Heart left ventricle (tissue), 13 donors: ENCODE measurements around the gene LRP1.

Experiments used
- POLR2A ChIP-seq, 2 donors: fragments of 450-650 bp; IDR thresholded peaks; one replicate each; pipeline ENCODE4 v1.6.1; 2017; ENCODE audit warnings: antibody characterized with exemption in 2 of 2, mild to moderate bottlenecking in 2 of 2, moderate library complexity in 2 of 2
- TF ChIP-seq, protein P1 (sequence below), 12 donors: fragments of 200-600 bp; sonication (generic) in 4 of 12; IDR thresholded peaks; one replicate each; pipeline versions ENCODE4 v1.5.0 to v1.8.0; 2018 to 2022; ENCODE audit warnings: antibody characterized with exemption in 12 of 12, mild to moderate bottlenecking in 5 of 12
- donor health status: ischemic (EF 13 %, LVEDD 7.1; RV severe dilation, severe dysfunction).
- donor health status: DM: no; HTN: yes; CAD: no.
- donor health status: DM: no; HTN: no; CAD: no.
- donor health status: ischemic (EF 25% LVEDD 6.9; RV normal size, moderate dysfunction).
- donor health status: ischemic (EF 25% LVEDD 5.7; RV mildly dilated, moderate dysfunction).
- donor health status: ischemic (EF 35%, LVEDD 5.7; RV mildly dilated, moderate dysfunction).
- donor health status: nonischemic (EF 11% LVEDD 7.7; RV severe dilation, severe dysfunction).
- donor health status: DM: yes; HTN: yes; CAD: no.
- donor health status: PGD.
- donor health status: ischemic (EF 29% LVEDD 5.4; RV normal size, mild dysfunction).
- donor health status: nonischemic (EF 23%, LVEDD 6.1; RV moderate dilation, normal function).

DNA sequence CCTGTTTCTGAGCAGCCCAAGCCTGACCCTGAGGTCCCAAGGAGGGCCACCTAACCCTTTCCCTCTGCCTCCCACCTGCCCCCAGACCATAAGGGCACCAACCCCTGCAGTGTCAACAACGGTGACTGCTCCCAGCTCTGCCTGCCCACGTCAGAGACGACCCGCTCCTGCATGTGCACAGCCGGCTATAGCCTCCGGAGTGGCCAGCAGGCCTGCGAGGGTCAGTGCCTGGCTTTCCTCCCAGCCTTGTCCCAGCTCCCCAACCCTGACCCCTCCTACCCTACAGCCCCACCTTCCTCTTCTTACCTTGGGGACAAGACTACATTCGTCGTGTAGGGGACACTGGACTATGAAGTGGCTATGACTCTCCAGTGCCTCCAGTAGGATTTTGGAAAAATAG is 52.8 kb downstream of the LRP1 start:
- TF ChIP-seq, protein P1, sequence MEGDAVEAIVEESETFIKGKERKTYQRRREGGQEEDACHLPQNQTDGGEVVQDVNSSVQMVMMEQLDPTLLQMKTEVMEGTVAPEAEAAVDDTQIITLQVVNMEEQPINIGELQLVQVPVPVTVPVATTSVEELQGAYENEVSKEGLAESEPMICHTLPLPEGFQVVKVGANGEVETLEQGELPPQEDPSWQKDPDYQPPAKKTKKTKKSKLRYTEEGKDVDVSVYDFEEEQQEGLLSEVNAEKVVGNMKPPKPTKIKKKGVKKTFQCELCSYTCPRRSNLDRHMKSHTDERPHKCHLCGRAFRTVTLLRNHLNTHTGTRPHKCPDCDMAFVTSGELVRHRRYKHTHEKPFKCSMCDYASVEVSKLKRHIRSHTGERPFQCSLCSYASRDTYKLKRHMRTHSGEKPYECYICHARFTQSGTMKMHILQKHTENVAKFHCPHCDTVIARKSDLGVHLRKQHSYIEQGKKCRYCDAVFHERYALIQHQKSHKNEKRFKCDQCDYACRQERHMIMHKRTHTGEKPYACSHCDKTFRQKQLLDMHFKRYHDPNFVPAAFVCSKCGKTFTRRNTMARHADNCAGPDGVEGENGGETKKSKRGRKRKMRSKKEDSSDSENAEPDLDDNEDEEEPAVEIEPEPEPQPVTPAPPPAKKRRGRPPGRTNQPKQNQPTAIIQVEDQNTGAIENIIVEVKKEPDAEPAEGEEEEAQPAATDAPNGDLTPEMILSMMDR (IDR thresholded peaks at IDR 0.05), result no peak
- no peak for TF ChIP-seq POLR2A (IDR thresholded peaks at IDR 0.05)
